HL-60/S4 treated with phorbol 12-myristate 13-acetate at 8.2 ng/mL for 4 days and 3 days (cell line): ENCODE data around the gene KRTAP10-3.
"Not testable (repeated sequence)": the region's sequence is repeated elsewhere in the genome, so short reads cannot be mapped to it uniquely, and the experiment has no call there.

Experiments
- in situ Hi-C: fragments of 300-500 bp; cut with MboI; formaldehyde crosslinking; loops from 2 replicates; pipeline ENCODE4 v1.15.0; 2022; ENCODE audit warnings: low sequenced_read_pairs

KRTAP10-3 gene

GRCh38 chr21:44550285-44550684 is 8.3 kb downstream of the KRTAP10-3 start:
- in situ Hi-C loops: not testable (repeated sequence)

GRCh38 chr21:44549525-44550211 is 8.9 kb downstream of the KRTAP10-3 start:
- in situ Hi-C loops: no loop called here

DNA sequence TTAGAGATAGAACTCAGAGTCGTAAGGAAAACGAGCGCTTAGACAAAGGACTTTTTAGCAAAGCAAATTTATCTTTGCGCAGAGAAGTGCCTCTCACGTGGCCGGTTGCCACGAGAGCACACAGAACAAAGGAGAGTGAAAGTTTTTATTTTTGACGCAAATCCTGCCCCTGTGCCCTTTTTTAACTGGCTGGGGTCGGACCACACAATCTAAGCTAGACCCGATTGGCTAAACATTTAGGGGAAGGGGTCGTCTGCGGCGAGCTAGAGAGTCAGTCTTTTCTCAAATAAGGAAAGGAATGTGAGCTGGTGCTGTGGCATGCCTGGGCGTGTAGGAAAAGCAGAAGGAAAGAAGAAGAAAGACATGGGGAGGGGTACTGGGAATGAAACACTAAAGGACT is 9.7 kb downstream of the KRTAP10-3 start:
- in situ Hi-C loops: no loop called here

DNA sequence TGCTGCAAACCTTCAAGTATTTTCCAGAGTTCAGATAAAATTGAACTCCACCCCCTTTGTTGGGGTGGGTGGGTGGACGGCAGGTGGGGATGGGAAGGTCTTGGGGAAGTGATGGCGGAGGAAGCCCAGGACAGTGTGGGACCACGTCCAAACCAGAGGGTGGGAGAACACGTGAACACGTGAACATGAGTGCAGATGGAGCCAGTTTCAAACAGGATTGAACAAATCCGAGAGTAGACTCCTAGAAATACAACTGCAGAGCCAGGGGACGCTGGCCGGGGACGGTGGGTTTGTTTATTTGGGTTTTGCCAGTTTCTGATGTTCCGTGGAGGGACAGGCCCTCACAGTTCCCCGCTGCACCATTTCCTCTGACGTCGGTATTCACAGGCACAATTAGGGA is 10.2 kb downstream of the KRTAP10-3 start:
- in situ Hi-C loops: no loop called here

GRCh38 chr21:44547656-44548331 is 10.8 kb downstream of the KRTAP10-3 start:
- in situ Hi-C loops: no loop called here

DNA sequence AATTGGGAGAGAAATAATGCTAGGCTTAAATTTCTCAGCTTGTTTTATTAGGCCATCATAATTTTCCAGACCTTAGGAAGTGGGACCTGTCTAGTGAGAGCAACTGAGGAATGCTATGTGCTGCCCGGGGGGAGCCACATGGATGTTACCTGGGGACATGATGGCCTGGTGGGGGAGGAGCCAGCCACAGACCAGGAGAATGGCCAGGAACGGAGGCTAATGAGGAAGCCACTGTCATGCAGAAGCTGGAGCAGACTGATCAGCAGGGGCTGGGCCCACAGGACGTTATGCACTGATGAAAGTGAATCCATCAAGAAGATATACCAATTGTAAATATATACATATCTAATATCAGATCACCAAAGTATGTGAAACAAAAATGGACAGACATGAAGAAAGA is 14.0 kb downstream of the KRTAP10-3 start:
- in situ Hi-C loops: no loop called here

DNA sequence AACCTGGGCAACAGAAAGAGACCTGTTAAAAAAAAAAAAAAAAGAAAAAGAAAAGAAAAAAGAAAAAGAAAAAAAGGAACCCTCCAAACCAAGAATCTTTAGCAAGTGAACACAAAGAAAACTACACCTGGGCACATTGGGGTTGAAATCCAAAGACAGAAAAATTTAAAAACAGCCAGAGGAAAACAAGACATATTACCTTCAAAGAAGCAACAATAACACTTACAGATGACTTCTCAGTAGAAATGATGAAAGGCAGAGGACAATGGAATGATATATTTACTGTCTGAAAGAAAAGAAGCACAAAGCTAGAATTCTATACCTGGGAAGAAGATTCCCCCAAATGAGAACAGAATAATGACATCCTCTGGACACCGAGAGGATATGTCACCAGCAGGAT is 15.9 kb downstream of the KRTAP10-3 start:
- in situ Hi-C loops: no loop called here

GRCh38 chr21:44540741-44541288 is 17.8 kb downstream of the KRTAP10-3 start:
- in situ Hi-C loops: no loop called here

DNA sequence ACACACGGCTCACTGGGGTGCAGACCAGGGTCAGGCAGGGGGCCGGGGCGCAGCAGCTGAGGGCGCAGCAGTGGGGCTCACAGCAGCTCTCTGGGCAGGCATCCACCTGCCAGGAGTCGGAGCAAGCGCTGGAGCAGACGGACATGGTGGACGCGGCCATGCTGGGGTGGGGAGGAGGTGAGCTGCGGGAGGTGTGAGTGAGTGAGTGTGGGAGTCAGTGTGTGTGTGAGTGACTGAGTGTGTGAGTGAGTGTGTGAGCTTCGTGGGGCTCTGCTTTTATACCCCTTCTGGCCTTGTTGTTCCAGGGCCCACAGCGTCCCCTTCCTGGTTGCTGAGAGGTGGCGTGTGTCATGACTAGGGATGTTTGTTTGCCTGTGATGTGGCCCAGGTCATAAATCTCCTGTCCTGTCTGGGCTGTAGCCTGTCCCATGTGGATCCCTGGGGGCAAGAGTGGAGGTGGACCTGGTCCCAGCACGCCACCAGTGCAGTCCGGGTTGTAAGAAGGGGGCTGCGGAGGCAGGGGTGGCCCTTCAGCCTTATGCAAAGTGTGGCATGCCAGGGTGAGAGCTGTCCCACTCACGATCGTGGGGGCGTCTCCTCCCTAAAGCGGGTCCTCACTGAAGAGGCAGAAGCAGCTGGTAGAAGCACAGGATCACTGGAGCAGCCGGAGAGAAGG is 18.5 kb downstream of the KRTAP10-3 start, which contains the start of gene KRTAP10-1:
Gene KRTAP10-1 (minus strand): TSS at position 205 of the 676 bp plus-strand sequence. CDS start 45 bp downstream, at position 160.
- in situ Hi-C loops: no loop called here

DNA sequence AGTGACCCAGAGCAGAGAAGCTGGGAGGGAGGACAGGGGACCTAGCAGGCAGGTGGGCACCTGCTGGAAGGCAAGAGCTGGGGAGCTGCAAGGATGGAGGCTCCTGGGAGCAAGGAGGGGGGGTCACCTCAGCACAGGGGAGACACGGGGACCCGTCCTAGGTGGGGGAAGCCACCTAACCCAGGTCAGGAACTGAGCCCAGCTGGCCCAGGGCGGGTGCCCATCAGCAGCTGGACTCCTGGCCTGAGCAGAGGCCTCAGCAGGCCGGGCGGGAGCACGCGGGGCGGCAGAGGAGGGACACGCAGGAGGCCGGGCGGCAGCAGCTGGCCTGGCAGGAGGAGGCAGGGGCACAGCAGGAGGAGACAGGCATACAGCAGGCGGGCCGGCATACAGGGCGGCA is 19.5 kb downstream of the KRTAP10-3 start:
- in situ Hi-C loops: no loop called here

GRCh38 chr21:44537930-44538911 is 20.4 kb downstream of the KRTAP10-3 start:
- in situ Hi-C loops: no loop called here

DNA sequence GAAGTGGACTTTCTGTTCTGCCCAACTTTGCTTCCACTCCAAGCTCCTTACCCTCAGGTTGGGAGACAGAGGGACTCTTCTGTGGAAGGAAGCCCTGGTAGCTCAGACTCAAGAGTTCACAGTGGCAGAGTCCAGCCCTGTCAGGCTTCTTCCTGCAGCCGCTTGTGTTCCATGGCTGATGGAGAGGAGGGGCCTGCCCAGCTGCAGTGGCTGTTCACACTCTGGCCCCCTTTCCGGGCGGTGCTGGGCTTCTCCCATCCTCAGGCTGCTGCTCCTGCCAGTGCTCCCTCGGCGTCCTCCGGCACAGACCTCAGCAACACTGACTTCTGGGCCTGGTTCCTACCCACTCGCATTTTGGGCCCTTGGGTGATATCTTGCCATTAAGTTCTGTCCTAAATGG is 22.6 kb downstream of the KRTAP10-3 start:
- in situ Hi-C loops: no loop called here

- in situ Hi-C loops: no loop called here
Measured at GRCh38 chr21:44534688-44535087, 23.9 kb downstream of the KRTAP10-3 start.

GRCh38 chr21:44533891-44534627 is 24.5 kb downstream of the KRTAP10-3 start:
- in situ Hi-C loops: no loop called here

DNA sequence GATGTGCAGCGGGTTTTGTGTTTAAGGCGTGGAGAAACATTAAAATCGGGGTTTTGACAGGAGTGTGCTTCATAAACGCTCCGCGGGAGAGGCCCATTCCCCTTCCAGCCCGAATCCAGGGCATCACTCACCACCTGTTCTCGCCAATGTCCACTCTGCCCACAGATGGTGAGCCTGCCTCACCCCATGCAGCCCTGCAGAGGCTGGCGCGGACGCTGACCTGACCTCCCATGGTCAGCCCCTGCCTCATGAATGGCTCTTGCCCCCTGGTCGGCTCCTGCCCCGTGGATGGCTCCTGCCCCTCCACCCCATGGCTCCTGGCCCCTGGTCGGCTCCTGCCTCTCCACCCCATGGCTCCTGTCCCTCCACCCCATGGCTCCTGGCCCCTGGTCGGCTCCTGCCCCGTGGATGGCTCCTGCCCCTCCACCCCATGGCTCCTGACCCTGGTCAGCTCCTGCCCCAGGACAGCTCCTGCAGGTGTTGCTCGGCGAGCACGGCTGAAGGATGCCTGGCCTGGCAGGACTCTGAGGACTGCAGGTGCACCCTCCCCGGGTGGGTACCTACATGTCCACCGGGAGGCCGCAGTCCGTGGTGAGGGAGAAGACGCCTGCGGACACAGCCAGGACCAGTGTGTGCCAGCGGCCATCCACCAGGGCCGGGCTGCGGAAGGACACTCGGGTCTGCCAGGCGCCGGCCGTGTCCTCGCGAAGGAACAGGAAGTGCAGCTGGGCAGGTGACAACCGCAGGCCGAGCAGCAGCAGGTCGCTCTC is 25.3 kb downstream of the KRTAP10-3 start:
- in situ Hi-C loops: no loop called here

DNA sequence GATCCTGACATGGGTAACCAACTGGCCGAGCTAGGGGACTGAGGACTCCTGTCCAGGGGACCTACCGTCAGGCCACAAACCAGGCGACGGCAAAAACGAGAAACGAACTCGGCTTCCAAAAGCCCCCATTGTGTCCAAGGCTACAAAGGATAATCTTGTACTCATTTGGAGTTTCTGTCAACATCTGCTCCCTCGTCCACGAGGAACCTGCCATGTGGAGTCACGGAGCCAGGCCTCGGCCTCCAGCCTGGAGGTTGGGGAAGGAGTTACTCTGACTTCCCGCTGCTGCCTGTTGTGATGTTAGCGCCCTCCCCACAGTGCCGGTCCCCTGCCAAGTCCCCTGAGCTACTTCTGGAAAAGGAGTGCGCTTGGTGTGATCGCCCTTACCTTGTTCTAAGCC is 25.9 kb downstream of the KRTAP10-3 start:
- in situ Hi-C loops: no loop called here

DNA sequence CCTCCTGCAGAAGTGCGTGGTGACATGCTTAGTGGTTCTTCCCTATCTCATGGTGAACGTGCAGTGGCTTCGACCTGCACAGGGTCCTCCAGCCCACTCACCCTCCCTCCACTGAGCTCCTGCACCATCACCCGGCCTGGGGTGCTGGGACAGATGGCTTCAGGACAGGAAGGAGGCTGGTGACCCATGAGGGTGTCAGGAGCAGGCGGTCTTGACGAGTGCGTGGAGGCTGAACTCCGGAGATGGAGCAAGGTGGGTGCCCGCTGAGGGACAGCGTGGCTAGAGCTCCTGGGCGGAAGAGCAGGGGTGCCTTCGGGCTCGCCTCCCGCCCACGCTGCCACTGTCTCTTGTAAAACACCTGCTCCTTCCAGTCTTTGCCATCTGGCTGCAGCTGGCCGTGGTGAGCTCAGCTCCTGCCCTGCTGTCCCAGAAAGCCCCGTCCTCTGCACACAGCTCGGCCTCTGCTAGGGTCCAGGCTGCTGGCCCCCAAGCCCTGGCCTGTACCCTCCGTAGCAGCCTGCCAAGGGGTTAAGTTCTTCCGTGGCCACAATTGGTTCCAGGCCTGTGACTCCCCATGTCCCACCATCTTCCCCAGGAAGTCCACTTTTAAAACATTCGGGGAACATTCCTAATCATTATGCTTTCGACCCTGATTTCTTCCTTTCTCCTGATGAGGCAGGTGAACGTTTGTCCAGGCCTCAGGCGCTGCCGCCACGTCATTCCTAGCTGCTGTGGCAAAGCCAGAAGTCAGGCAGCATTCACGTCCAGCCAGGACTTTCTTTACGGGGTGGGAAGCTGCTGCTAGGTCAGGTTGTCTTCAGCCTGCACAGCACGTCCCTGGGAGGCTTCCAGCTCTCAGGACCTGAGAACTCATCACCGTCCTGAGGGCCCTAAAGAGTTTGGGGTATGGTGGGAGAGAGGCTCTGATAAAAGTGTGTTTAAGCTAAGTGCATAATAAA is 26.7 kb downstream of the KRTAP10-3 start:
- in situ Hi-C loops: no loop called here
